Retinal pigment epithelial cell (primary cell): ENCODE data around the gene GTPBP3.

Source experiments
- DNase-seq: peaks from one replicate; pipeline ENCODE4 v3.0.0-alpha.2; 2010; ENCODE audit warnings: low read depth
- H3K4me3 ChIP-seq: 2 replicates; pipeline ENCODE4 v1.5.1; 2011; ENCODE audit warnings: mild to moderate bottlenecking, low read length, control low read depth, moderate library complexity
- CTCF ChIP-seq: conservative IDR thresholded peaks from 2 replicates; pipeline ENCODE4 v1.5.1; 2011; ENCODE audit warnings: low read depth, low read length, control low read depth, inconsistent platforms

GTPBP3 gene

GRCh38 chr19:17330262-17331044 lies 6.9 kb upstream of the GTPBP3 start:
- H3K4me3 ChIP-seq: no peak overlapping the region
- TF ChIP-seq CTCF: no peak
- DNase-seq: no peak

GRCh38 chr19:17331045-17331558 lies 6.3 kb upstream of the GTPBP3 start:
- DNase-seq: no peak
- H3K4me3 ChIP-seq: no peak overlapping the region
- TF ChIP-seq CTCF: no peak

GRCh38 chr19:17332360-17332676 lies 5.0 kb upstream of the GTPBP3 start:
- TF ChIP-seq CTCF: no peak
- H3K4me3 ChIP-seq: no peak overlapping the region
- DNase-seq: no peak

- DNase-seq: no peak
- no peak overlapping the region for H3K4me3 ChIP-seq
- no peak for TF ChIP-seq CTCF
These were observed 4.4 kb upstream of the GTPBP3 start for GRCh38 chr19:17332677-17333581.

GRCh38 chr19:17333611-17334413 lies 3.5 kb upstream of the GTPBP3 start:
- peak overlapping the region; percentile 58 for H3K4me3 ChIP-seq
- no peak for DNase-seq
- TF ChIP-seq CTCF: no peak

- TF ChIP-seq CTCF: no peak
- DNase-seq: peak; percentile 96
- H3K4me3 ChIP-seq: peak within 1 kb of the TSS; percentile 58
These were observed 2.6 kb upstream of the GTPBP3 start, which contains the start of gene ANO8 for GRCh38 chr19:17334414-17335409. ANO8 (minus strand) TSS chr19:17334855; CDS start chr19:17334670, 185 bp downstream.
